A204.1 (cell line): Measurements from ENCODE around the gene C3orf62.
"Not testable (repeated sequence)": the region's sequence is repeated elsewhere in the genome, so short reads cannot be mapped to it uniquely, and the experiment has no call there.

Source experiments
- FAIRE-seq: peaks from 2 replicates; lab custom pipeline; 2012; peaks lifted over from hg19 to GRCh38; lab: Jason Lieb, UNC

Gene C3orf62

DNA sequence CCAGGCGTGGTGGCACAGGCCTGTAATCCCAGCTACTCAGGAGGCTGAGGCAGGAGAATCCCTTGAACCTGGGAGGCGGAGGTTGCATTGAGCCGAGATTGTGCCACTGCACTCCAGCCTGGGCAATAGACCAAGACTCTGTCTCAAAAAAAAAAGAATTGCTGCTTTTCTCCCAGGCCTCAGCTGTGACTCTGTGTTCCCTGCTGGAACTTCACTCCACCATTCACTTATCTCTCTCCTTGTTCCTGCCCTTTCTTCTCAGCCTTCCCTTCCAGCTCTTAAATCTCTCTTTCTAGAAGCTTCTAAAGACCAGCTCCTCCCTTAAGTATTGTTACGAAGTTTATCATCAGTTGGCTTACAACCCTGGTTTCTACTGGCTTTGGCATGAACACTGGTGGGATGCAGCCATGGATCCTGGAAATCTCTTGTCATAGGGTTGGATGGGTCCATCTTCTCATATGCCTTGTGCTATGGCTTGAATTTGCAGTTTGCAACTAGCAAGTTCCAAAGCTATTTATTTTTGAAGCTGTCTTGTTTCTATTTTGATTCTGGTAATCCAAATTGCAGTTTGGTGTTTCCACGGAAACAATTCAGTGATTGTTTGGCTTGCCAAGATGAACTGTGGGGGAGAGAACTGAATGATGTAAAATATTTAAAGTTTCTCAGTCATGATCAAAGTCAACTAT is 10.5 kb downstream of the C3orf62 start:
- no peak for FAIRE-seq

GRCh38 chr3:49265661-49266386 is 11.2 kb downstream of the C3orf62 start:
- FAIRE-seq: no peak

DNA sequence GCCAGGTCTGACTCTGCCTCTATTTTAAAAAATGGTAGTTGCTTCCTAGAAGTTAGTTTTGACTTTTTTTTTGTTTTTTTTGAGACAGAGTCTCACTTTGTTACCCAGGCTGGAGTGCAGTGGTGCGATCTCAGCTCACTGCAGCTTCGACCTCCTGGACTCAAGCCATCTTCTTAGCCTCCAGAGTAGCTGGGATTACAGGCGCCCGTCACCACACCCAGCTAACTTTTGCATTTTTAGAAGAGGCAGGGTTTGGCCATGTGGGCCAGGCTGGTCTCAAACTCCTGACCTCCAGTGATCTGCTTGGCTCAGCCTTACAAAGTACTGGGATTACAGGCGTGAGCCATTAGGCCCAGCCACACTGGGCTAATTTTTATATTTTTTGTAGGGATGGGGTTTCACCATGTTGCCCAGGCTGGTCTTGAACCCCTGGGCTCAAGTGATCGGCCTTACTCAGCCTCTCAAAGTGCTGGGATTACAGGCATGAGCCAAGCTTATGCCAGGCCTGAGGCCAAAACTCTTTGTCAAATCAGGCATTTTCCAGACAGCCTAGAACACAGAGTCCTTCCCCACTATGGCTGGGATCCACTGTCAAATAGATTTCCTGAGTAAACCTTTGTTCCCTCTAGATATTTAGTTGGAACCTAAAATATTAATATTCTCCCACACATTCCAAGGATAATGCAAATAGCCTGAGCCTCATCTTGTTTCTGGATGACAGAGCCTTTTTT is 13.7 kb downstream of the C3orf62 start:
- FAIRE-seq: no peak

DNA sequence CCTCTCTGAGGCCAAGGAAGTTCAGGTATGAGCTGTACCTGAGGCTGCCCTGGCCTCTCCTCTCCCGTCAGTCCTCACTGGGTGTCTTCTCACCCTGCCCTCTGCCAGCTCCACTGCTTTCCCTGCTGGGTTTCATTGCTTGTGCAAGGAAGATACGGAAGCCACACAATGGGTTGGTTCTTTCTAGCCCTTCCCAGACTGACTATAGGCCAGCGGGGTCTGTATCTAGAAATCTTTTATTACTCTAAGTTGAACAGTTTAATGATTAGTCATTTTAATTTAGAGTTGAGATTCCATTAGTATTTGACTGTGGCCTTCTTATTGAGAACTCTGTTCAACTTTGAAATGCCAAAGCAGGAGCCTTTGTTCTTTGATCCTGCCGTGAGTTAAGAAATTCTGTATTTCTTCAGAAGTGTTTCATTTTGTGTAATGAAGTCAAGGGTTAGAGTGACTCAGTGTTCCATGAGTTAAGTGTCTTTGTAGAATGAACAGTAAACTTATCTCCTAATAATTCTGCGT is 16.2 kb downstream of the C3orf62 start:
- FAIRE-seq: no peak

GRCh38 chr3:49257187-49257586 is 19.8 kb downstream of the C3orf62 start:
- FAIRE-seq: no peak

DNA sequence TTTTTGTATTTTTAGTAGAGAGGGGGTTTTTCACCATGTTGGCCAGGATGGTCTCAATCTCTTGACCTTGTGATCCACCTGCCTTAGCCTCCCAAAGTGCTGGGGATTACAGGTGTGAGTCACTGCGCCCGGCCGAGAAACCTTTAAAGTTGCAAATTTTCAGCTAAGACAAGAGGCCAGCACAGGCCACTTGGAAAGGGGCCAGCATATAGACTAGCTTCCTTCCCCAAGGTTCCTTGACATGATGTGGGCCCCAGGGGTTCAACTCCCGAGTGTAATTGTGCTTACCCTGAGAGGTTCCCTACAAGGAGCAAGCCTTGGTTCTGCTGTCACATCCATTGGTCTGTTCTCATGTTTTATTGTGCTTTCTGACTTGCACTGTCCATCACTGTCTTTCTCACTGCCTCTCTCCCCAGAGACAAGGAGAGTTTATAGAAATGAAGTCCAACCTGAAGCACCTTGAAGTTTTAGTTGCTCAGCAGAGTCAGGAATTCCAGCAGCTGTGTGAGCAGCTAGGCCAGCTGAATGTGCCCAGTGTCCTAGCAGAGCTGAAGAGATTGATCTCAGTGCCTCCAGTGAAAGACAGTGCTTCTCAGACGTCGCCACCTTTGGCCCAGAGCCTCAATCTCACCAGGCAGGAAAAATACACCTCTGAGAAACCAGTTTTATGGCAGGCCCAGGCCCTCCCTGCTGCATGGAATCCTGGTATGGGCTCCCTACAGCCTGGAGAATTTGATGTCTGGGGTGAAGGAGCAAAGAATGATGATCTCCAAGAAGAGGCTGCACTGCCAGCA is 21.1 kb downstream of the C3orf62 start:
- FAIRE-seq: no peak

DNA sequence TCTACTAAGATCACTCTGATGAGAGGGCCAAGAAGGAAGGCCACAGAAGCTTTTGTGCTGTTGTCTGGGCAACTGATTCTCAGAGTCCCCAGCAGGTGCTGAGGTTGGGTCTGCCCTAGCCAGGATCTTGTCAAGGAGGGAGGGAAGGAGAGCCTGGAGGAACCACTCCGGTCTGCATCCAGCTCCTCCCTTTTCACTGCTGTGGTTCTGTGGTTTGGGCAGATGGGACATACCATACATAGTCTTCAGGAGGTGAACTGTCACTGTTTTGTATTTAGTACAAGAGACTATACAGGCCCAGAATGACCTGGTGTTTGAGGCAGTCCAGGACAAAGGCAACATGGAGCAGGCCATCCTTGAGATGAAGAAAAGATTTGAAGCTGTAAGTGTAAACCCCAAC is 21.9 kb downstream of the C3orf62 start:
- no peak for FAIRE-seq

DNA sequence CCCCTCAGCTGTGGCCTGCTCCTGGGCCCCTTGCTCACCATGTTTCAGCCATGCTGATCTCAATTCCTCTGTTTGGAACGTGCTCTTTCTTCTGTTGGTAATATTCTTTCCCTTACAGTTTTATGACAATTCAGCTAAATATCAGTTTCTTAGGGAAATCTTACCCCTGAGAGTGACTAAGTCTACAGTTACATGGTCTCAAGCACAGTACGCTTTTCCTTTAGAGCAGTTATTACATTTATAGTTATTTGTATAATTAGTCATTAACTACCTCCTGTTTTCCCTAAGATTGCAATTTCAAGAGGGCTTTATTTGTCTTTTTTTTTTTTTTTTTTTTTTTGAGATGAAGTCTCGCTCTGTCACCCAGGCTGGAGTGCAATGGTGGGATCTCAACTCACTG is 23.5 kb downstream of the C3orf62 start:
- FAIRE-seq: no peak

DNA sequence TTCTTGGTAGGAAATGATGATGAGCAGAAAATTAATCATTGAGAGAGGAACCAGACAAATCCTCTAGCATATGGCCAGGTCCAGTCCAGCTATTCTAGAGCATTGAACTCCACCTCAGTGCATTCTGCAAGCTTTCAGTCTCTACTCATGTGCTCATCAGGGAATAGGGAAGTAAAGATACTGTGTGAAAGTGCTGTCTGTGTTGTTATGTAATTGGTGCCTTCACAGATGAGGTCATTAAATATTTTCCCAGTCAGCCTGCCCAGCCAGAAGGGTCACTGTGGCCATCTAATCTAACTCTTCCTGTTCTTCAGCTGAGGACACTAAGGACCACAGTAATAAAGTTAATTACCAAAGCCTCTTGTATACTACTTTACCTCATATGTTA is 28.2 kb downstream of the C3orf62 start:
- FAIRE-seq: no peak

DNA sequence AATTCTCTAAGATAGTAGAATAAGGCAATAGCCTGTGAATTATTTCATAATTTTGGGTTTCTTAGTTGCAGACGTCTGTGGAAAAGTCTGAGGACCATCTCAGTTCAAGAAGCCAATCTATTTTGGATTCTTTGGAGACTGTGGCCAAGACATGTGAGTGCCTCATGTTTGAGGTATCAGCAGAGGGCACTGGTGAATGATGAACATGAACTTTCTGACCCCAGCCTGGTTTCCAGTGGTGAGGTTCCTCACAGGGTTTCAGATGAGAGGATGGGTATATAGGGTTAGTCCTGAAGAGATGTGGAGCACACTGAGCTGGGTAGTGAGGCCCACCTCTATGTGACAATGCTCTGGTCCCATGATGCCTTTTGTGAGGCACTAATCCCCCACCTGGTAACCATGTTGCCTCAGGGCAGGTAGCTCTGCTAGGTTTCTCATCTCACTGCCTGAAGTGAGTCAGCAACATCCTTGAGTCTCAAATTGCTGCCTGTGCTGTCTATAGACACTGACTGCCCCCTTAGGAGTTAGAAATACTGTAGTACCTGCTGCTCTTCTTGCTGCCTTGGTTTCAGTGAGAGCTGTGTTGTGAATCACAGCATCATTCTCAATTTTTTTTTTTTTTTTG is 32.3 kb downstream of the C3orf62 start:
- FAIRE-seq: no peak

- FAIRE-seq: not testable (repeated sequence)
Observed at GRCh38 chr3:49240091-49240490, 36.9 kb downstream of the C3orf62 start.

DNA sequence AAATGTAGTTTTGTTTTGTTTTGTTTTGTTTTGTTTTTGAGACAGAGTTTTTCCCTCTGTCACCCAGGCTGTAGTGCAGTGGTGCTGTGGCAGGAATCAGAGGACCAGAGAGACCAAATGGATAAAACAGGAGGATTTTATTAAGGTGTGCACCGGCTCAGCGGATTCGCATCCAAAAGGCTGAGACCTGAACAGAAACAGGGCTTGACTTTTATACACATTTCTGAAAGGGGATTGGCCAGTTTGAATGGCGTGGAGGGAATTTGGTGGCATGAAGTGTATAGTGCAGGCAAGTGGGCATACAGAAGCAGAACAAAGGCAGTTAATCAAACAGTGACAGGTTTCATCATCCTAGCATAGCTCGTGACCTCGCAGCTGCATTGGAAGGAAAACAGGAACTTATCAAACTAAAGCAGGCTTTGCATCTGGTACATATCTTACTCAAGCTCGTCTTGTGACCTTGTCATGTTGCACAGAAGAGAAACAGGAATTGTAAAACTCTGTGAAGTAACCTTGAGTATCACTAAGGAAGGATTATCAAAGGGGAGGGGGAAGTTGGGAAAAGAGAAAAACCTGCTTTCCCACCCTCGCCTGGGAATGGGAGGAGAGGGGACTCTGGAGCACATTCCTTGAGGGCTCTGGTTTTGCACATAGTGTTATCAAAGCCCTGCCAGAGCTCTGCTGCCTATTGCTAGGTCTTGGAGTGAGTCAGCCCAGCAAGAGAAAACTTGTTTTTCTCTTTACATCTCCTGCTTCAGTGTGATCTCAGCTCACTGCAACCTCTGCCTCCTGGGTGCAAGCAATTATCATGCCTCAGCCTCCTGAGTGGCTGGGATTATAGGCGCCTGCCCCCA is 38.5 kb downstream of the C3orf62 start:
- FAIRE-seq: no peak

DNA sequence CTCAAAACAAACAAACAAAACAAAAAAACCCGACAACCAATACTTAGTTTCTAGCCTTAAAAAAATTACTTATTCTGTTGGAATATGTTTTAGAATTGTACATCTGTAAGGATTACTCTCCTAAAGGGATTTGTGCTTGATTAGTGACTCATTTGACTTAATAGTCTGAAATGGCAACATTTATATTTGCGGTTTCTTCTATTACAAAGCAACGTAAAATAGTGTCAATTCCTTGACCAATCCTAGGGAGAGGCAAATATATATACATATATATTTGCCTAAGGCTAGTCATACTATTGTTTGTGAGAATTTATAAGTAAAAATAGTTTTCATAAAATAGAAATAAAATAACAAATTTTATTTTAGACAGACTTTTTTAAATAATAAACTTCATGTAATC is 39.7 kb downstream of the C3orf62 start:
- FAIRE-seq: no peak

DNA sequence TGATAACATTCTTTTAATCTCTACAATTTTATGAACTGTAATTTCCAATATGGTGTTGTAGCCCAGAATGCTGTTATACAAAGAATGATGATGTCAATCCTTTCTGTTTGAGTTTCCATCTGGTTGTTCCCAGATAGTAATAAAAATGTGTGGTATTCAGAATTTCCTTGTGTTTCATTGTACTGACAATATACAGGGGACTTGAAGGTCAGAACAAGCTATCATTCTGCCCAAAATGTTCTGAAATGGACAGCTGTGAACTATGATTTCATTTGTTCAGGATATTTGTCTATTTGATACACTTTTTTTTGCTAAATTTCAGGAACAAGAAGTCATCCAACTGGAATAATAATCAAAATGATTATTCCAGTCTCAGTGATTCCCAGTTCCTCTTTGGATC is 40.8 kb downstream of the C3orf62 start:
- FAIRE-seq: no peak

- not testable (repeated sequence) for FAIRE-seq
Observed at GRCh38 chr3:49228817-49229216, 48.2 kb downstream of the C3orf62 start.

GRCh38 chr3:49222002-49222401 is 55.0 kb downstream of the C3orf62 start:
- FAIRE-seq: no peak

DNA sequence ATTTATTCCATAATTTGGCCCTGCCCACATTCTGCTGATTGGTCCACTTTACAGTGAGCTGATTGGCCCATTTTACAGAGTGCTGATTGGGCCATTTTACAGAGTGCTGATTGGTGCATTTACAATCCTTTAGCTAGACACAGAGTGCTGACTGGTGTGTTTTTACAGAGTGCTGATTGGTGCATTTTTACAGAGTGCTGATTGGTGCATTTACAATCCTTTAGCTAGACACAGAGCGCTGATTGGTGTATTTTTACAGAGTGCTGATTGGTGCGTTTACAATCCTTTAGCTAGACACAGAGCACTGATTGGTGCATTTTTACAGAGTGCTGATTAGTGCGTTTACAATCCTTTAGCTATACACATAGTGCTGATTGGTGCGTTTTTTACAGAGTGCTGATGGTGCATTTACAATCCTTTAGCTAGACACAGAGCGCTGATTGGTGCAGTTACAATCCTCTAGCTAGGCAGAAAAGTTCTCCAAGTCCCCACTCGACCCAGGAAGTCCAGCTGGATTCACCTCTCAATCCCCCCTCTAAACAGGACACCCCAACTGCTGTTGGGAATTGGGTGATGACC is 56.0 kb downstream of the C3orf62 start:
- not testable (repeated sequence) for FAIRE-seq

GRCh38 chr3:49219132-49219531 is 57.9 kb downstream of the C3orf62 start:
- no peak for FAIRE-seq
